ENCODE results near the gene TECPR2. TPM values are rescaled to one million over a fixed set of nuclear protein-coding genes. Genes with fewer than 3 reads are reported as not detected.
A peak's percentile ranks its signal among the peaks of the same experiment; 100 is the strongest.

TECPR2 gene
- total and polyA plus RNA-seq, 2 of the 13 experiments (the other 11 are each of a cell fraction or from before 2014, with no cell fraction given) = 3.5 to 5.7 TPM

- TF ChIP-seq PAXIP1 (CRISPR knock-in tag; conservative IDR thresholded peaks at IDR 0.05) = peak; percentile 80
- TF ChIP-seq DR1 (CRISPR knock-in tag; IDR thresholded peaks at IDR 0.05) = no peak
- no peak for TF ChIP-seq MAFK (conservative IDR thresholded peaks at IDR 0.05 in 1 of 2, IDR thresholded peaks at IDR 0.05 in 1 of 2; ENCODE audit: low read length in 2 of 2)
- TF ChIP-seq RBAK (CRISPR knock-in tag; IDR thresholded peaks at IDR 0.05) = no peak
- TF ChIP-seq KDM6A (CRISPR knock-in tag; IDR thresholded peaks at IDR 0.05; ENCODE audit: low read depth) = peak; percentile 59; the same call in 1 of the 2 replicates
- TF ChIP-seq STAT5B (CRISPR knock-in tag; IDR thresholded peaks at IDR 0.05) = no peak
- no peak for TF ChIP-seq ZNF780A (CRISPR knock-in tag; IDR thresholded peaks at IDR 0.05)
- no peak for TF ChIP-seq PCBP2 (optimal IDR thresholded peaks at IDR 0.05; ENCODE audit: low read depth, low read length, poor library complexity, severe bottlenecking)
- no peak for TF ChIP-seq CCAR2 (optimal IDR thresholded peaks at IDR 0.05; ENCODE audit: low read depth, low read length)
- TF ChIP-seq KLF9 (CRISPR knock-in tag; IDR thresholded peaks at IDR 0.05; ENCODE audit: low read depth) = no peak
- TF ChIP-seq CREM (IDR thresholded peaks at IDR 0.05) = peak; percentile 62; the same call in 1 of the 2 replicates
- TF ChIP-seq CREM (CRISPR knock-in tag; IDR thresholded peaks at IDR 0.05) = no peak
- peak; percentile 66; the same call in 1 of the 2 replicates for TF ChIP-seq ZMAT3 (CRISPR knock-in tag; conservative IDR thresholded peaks at IDR 0.05)
- no peak for TF ChIP-seq PHF8 (CRISPR knock-in tag; IDR thresholded peaks at IDR 0.05)
- no peak for TF ChIP-seq ZNF749 (CRISPR knock-in tag; IDR thresholded peaks at IDR 0.05; ENCODE audit: borderline replicate concordance)
- no peak for TF ChIP-seq KDM1A (CRISPR knock-in tag; IDR thresholded peaks at IDR 0.05)
- 0 out of 2 replicates have a peak, but pooled peaks have one; percentile 30 for TF ChIP-seq ZNF574 (CRISPR knock-in tag; IDR thresholded peaks at IDR 0.05)
- TF ChIP-seq ZNF704 (CRISPR knock-in tag; IDR thresholded peaks at IDR 0.05; ENCODE audit: borderline replicate concordance) = no peak
- peak; percentile 72; the same call in 1 of the 2 replicates for TF ChIP-seq HNF4G (IDR thresholded peaks at IDR 0.05; ENCODE audit: borderline replicate concordance, low read depth, low read length)
- peak; percentile 28; the same call in 1 of the 2 replicates for TF ChIP-seq HNF4G (CRISPR knock-in tag; IDR thresholded peaks at IDR 0.05; ENCODE audit: borderline replicate concordance, low read depth)
- no peak for TF ChIP-seq ZNF816 (CRISPR knock-in tag; IDR thresholded peaks at IDR 0.05; ENCODE audit: borderline replicate concordance)
- no peak for TF ChIP-seq ZNF567 (CRISPR knock-in tag; IDR thresholded peaks at IDR 0.05; ENCODE audit: borderline replicate concordance)
- TF ChIP-seq MXD4 (CRISPR knock-in tag; IDR thresholded peaks at IDR 0.05) = peak; percentile 60; the same call in 1 of the 2 replicates
These were observed 79.8 kb downstream of the TECPR2 start (continued) for GRCh38 chr14:102442241-102443211.
